ENCODE data around the gene HSPG2. TPM values are rescaled to one million over a fixed set of nuclear protein-coding genes. Genes with fewer than 3 reads are reported as not detected.
"Not testable (repeated sequence)": the region's sequence is repeated elsewhere in the genome, so short reads cannot be mapped to it uniquely, and the experiment has no call there.

HSPG2 gene
- total RNA-seq, 2 experiments from 2014 or later: 1.7 to 2.3 TPM

DNA sequence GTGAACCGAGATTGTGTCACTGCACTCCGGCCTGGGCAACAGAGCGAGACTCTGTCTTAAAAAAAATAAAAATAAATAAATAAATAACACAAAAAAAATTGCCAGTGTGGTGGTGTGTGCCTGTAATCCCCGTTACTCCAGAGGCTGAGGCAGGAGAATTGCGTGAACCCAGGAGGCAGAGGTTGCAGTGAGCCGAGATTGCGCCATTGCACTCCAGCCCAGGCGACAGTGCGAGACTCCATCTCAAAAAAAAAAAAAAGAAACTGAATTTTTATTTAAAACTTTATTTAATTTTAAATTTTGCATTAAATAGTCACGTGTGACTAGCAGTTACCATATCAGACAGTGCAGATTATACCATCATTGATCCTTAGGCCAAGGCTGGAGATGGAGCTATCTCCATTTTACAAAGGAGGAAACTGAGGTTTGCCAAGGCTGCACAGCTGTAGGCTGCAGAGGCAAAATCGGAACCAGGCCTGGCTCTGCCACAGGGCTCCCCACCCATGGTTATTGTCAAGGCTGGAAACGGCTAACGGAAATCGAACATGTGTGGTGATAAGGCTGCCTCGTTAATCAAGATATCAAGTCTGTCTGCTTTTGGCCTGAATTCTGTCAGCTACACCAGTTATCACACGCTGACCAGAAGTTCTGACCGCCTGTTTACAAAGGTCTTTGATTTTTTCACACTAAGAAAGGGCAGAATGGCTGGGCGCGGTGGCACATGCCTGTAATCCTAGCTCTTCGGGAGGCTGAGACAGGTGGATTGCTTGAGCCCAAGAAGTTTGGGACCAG lies 20.5 kb downstream of the HSPG2 start:
- ChIA-PET CTCF (no interaction called here), POLR2A (no interaction called here)

DNA sequence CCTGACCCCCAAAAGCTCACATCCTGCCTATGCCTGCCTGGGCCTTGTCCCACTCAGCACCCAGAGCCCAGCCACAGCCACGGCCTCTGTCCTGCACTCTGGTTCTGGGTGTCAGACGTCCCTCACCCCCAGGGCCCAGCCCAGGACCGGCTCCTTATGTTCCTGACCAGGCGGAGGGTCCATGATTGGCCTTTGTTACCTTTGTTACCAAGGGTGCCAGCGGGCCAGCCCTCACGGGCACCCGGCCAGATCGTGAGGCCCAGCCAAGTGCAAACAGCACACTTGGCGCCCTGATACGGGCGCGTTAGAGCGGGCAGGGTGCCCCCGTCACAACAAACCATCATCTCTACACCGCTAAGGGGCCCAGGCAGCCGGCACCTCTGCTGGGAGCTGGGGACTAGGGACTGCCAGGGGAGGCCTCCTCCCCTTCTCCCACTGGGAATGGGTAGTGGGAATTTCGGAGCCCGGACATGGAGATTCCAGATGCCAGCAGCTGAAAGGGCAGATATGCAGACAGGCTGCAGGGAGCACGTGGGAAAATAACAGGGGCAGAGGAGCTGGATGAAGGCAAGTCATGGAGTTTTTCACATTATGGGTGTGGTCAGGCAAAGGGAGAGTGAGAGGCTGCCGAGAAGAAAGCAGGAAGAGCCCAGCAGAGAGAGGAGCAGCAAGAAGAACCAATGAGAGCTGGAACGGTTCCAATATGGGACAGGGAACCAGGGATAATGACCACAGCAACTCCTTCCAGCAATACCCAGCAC lies 22.1 kb downstream of the HSPG2 start:
- POLR2A ChIA-PET: interaction anchor here (0.6 kb wide), 1 partner anchor 124 kb away, joined by 3 read pairs; no protein-coding TSS in a partner anchor
- CTCF ChIA-PET: no interaction called here

GRCh38 chr1:21914450-21914849 lies 22.7 kb downstream of the HSPG2 start:
- ChIA-PET CTCF (interaction anchor here (0.5 kb wide), 1 partner anchor 1181 kb away, joined by 3 read pairs; no protein-coding TSS in a partner anchor), POLR2A (no interaction called here)

DNA sequence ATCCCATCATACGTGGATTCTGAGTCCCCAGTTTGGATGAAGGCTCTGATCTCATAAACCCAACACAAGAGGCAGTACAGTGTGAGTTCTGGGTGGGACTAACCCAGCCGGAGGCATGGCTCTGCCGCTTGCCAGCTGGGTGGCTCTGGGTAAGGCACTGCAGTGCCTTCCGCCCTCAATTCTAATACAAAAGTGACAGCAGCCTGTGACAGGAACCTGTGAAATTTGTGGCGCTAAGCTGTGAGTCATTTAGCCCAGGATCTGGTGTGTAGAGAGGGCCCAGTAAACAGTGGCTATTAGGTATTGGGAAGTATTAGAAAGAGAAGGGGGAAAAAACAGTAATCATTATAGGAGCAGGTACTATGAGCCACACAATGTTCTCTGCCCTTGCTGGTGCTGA lies 23.3 kb downstream of the HSPG2 start:
- CTCF ChIA-PET: interaction anchor here (0.5 to 1.0 kb wide), 2 partner anchors 52 to 1182 kb away, joined by 3 read pairs; no protein-coding TSS in a partner anchor

DNA sequence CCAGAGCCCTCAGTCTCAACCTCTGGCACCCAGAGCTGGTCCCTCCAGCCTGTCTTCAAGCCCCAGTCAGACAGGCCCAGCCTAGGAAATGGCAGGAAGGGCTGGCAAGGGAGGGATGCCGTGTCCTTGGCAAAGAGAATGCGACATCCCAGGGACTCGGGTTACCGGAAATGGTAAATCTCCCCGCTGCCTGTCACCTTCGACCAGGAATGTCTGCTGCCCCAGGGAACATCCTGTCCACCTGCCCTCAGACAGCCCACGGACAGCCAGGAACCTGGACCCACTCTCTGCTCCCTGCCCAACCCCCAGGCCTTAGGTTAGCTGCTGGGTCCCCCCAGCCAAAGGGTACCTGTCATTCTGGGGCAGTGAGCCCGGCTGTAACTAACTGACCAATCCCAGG lies 23.9 kb downstream of the HSPG2 start:
- CTCF ChIA-PET: interaction anchor here (1.0 kb wide), 1 partner anchor 52 kb away, joined by 3 read pairs; no protein-coding TSS in a partner anchor
- POLR2A ChIA-PET: no interaction called here

More for the DNA sequence above, 23.3 kb downstream of the HSPG2 start:
- POLR2A ChIA-PET: no interaction called here

DNA sequence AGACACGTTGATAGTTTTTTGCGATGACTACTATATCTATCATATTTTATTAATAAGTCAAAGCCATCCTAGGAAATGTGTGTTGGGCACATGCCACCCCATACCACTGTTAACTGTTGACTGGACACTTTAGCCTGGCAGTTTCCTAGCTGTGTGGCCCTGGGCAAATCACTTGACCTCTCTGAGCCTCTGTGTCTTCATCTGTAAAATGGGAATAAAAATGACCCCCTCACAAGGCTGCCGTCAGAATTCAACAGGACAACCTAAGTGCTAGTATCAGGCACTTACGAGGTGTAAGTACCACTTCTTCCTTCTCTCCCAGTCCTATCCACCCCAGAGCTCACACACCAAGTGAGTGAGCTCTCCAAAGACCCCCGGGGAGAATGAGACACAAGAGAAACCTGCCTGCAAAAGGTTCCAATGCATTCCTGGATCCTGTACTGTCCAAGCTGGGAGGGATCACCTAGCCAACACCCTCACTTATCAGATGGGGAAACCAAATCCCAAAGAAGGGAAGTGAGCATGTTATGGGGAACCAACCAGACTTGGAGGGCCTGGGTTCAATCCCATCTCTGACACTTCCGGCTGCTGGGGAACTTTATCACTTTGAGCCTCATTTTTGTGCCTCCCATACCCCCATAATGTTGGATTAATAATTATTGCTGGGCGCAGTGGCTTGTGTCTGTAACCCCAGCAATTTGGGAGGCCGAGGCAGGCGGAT lies 24.9 kb downstream of the HSPG2 start:
- POLR2A ChIA-PET: no interaction called here
- CTCF ChIA-PET: no interaction called here

DNA sequence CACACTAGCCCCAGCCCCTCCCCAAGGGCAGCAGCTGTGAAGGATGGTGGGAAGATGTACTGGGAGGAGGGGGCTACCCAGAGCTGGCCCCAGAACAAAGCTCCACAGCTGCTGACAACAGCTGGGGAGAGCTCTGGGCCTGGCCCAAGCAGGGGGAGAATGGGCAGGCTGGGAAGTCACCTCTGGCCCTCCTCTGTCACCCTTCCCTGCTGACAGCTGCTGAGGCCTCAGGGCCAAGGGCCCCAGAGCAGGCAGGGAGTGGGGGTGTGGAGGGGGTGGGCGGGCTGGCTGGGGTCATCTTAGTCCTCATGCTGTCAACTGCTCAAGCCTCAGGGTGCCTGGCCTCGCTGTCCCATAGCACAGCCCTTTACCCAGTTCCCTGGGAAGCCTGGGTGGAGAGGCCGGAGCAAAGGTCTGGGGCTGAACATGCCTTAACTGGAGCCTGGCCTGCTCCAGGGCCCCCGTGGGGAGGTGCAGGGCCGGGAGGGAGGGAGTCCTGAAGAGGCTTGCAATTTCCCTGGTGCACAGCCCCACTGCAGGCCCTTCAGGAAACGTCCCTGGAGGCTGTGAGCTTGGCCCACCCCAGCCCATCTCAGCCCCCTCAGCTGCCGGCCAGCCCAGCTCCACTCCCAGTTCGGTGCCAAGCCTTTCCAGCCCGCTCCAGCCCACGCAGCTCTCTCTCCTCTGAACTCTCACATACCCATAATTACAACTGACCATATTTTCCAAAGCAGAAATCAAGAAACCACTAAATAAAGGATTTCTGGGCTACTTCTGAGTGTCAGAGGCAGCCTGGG lies 25.7 kb downstream of the HSPG2 start:
- ChIA-PET CTCF (no interaction called here), POLR2A (no interaction called here)

DNA sequence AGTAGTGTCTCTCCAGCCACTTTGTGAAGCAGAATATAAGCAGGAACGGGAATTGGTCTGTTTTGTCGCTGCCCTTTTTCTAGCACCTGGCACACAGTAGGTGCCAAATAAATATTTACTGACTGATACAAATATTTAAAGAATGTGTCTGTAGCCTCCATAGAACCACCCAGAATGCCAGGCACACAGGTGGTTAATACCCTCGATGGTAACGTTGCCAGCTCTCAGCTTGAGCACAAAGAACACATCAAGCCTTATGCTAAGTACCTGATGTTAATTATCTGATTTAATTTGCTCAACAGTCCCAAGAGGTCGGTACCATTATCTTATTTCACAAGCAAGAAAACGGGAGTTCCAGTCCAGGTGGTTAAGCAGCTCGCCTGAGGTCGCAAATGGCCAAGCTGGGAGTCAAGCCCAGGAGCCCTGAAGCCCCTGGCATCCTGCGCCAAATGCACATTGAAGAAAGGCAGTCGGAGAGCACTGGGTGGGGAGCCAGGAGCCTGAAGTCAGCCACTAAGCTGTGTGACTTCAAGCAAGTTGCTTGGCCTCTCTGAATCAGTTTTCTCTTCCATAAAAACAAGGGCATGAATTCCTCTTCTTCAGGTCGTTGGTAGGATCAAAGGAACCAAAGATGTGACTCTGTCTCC lies 26.4 kb downstream of the HSPG2 start:
- POLR2A ChIA-PET: no interaction called here
- CTCF ChIA-PET: no interaction called here

- ChIA-PET POLR2A (no interaction called here), CTCF (no interaction called here)
These were observed 27.2 kb downstream of the HSPG2 start for GRCh38 chr1:21909787-21910503.

- CTCF ChIA-PET: no interaction called here
- POLR2A ChIA-PET: no interaction called here
These were observed 27.8 kb downstream of the HSPG2 start for GRCh38 chr1:21909286-21909759.

DNA sequence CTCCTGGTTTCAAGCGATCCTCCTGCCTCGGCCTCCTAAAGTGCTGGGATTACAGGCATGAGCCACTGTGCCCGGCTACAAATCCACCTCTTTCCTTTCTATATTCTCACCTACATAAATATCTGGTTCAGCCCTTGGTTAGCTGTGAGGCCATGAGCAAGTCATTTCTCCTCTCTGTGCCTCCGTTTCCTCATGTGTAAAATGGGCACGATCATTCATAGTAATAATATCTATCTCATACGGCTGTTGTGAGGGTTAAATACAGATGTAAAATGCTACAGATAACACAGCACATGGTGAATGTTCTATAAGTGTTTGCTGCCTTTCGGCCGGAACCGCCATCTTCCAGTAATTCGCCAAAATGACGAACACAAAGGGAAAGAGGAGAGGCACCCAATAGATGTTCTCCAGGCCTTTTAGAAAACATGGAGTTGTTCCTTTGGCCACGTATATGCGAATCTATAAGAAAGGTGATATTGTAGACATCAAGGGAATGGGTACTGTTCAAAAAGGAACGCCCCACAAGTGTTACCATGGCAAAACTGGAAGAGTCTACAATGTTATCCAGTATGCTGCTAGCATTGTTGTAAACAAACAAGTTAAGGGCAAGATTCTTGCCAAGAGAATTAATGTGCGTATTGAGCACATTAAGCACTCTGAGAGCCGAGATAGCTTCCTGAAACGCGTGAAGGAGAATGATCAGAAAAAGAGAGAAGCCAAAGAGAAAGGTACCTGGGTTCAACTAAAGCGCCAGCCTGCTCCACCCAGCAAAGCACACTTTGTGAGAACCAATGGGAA lies 29.2 kb downstream of the HSPG2 start:
- CTCF ChIA-PET, POLR2A ChIA-PET: not testable (repeated sequence)

DNA sequence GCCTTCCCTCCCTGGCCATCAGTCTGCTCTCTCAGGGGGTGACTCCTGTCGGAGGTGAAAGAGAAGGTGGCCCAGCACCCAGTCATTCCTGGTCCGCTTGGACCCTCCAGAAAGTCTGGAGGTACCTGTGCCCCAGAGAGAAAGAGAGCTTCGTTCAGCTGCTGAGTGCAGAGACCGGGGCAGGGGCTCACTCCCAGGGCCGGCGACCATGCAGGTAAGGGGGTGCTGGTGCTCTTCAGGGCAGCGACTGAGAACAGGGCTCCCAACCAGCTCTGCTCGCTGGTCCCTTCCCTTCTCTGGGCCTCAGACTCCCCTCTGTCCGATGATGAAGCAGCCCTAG lies 30.1 kb downstream of the HSPG2 start:
- CTCF ChIA-PET: no interaction called here
- POLR2A ChIA-PET: no interaction called here

GRCh38 chr1:21906173-21907078 lies 30.7 kb downstream of the HSPG2 start:
- POLR2A ChIA-PET: no interaction called here
- CTCF ChIA-PET: no interaction called here

GRCh38 chr1:21904704-21905520 lies 32.2 kb downstream of the HSPG2 start:
- POLR2A ChIA-PET: no interaction called here
- CTCF ChIA-PET: no interaction called here

DNA sequence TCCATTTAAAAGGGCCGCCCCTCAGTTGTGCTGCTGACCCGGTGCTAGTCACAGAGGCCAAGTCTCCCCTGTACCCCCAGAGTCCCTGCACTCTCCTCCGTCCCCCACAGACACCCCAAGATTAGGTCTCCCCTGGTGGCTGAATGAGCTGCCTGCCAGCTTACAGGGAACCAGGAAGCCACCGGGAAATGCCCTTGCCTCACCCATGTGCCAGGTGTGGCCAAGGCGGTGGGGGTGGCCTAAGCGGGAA lies 32.7 kb downstream of the HSPG2 start:
- CTCF ChIA-PET: no interaction called here
- POLR2A ChIA-PET: no interaction called here

DNA sequence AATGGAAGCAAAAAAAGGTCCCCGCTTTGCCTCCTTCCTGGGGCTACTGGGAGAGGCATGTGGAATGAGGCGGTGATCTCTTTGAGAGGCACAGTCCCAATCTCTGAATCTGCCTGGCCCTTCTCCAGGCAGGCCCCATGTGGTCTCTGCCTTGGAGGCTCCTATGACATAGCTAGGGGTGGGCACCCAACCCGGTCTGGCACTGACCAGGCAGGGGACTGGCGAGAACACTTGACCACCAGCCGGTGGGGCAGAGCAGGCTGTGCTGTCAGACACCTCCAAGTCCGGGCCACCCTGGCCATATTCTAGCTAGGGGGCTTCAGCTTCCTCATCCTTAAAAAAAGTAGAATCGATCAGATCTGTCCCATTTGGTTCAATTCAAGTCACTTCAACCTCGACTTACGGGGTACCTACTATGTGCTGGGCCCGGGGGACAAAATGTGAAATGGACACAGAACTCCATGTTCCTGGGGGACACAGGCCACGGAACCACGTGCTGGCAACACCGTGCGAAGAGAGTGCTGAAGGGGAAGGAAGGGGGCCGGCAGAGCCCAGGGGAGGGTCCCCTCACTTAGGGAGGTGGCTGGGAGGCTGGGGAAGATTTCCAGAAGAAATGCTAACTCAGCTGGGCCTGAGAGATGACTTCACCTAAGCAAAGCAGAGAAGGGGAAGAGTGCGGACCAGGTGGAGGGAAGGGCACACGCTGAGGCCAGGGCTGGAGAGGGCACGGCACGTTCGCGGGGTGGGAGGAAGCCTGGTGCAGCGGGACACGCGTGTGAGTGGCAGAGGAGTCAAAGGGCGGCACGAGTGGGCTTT lies 33.3 kb downstream of the HSPG2 start:
- POLR2A ChIA-PET: no interaction called here
- CTCF ChIA-PET: no interaction called here

Measured in activated CD8-positive, alpha-beta memory T cell treated with anti-CD3 and anti-CD28 coated beads for 36 hours (primary cell).